ENCODE measurements around the gene FSD1.

DNA sequence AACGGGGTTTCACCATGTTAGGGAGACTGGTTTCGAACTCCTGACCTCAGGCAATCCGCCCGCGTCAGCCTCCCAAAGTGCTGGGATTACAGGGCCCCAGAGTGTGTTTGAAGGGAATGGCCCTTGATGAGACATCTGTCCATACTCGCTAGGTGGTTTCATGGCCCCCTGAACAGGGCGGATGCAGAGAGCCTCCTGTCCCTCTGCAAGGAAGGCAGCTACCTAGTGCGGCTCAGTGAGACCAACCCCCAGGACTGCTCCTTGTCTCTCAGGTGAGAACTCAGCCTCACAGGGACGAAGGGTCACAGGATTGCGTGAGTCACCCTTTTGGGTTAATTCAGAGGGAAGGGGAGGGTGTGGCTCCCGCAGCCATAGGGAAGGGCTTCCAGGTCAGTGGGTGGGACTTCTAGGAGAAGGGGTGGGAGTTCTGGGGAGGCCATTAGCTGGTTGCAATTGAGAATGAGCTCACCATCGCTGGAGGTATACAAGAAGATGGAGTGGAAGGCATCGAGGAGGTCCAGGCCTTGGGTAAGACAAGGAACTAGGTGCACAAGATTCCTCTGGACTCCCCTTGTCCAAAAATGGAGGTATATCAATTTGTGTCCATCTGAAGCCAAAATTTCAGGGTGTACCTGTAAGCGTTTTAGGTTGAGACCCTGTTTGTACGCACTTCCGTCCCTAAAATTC, 16.2 kb upstream of the FSD1 start:
- no peak for TF ChIP-seq POLR2A (IDR thresholded peaks at IDR 0.05)
- TF ChIP-seq, protein P1, sequence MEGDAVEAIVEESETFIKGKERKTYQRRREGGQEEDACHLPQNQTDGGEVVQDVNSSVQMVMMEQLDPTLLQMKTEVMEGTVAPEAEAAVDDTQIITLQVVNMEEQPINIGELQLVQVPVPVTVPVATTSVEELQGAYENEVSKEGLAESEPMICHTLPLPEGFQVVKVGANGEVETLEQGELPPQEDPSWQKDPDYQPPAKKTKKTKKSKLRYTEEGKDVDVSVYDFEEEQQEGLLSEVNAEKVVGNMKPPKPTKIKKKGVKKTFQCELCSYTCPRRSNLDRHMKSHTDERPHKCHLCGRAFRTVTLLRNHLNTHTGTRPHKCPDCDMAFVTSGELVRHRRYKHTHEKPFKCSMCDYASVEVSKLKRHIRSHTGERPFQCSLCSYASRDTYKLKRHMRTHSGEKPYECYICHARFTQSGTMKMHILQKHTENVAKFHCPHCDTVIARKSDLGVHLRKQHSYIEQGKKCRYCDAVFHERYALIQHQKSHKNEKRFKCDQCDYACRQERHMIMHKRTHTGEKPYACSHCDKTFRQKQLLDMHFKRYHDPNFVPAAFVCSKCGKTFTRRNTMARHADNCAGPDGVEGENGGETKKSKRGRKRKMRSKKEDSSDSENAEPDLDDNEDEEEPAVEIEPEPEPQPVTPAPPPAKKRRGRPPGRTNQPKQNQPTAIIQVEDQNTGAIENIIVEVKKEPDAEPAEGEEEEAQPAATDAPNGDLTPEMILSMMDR (IDR thresholded peaks at IDR 0.05), result no peak

Data from Peyer's patch (tissue), 4 donors.